NCI-H146 treated with DMSO at 0.1 percent for 48 hours (cell line): ENCODE measurements around the gene HERC3.

Experiments used
- DNase-seq: peaks from one replicate; lab custom pipeline; 2025; ENCODE audit not compliant: unreplicated experiment; lab: John Stamatoyannopoulos, UW

HERC3 gene

DNA sequence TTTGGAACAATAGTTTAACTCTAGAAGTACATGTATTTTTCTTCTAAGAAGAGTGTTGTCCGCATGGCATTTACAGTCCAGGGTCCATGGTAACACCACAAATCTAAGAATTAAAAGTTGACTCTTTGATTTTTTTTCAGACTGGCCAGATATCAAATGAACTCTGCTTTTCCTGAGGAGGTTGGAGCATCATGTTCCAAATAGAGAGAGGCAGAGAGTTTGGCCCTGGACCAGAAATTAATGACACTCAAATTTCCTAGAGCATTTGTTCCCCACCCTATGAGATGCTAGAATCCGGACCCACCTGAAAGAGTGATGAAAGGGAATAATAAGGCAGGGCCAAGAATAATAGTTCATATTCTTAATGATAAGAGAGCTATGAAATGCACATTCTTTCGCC, 152.3 kb downstream of the HERC3 start:
- DNase-seq, result no peak

DNA sequence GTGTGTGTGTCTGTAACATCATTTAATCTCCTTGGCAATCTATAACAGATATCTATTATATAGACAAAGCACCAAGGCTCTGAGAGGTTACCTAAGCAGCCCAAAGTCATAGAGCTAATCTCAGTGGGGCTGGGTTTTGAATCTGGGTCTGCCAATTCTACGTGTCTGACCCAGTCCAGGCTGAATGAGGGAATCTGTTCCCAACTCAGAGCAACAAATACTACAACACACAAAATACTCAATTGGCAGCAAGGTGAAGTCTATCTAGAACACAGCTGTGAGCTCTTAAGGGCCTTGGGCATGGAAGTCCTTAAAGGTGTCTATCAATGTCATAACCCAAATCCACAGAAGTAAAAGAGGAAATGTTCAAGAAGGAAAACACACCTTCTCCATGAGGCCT, 152.9 kb downstream of the HERC3 start:
- DNase-seq, result no peak

DNA sequence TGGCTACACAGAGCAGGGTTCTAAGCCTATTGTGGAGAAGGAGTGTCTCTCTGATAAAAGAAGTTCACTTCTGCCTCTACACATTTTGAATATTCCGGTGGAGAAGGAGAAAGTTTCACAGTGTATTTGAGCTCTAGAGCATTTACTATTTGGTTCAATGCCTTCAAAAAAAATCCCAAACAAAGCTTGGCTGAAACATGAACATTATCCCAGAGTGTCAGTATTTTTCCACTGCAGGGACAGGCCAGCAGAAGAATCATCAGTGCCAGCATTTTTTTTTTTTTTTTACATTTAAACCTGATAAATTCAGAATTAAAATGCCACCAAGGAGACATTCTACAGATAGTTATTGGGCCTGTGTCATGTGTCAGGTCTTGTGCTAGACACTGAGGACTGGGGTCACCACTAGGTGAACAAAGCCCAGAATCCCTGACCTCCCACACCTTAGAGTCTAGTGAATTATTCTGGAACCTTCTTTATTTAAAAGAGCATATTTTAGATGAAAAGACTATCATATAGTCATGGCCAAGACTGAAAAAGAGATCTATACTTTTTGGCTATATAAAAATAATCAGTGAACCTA, 153.4 kb downstream of the HERC3 start:
- DNase-seq, result no peak

DNA sequence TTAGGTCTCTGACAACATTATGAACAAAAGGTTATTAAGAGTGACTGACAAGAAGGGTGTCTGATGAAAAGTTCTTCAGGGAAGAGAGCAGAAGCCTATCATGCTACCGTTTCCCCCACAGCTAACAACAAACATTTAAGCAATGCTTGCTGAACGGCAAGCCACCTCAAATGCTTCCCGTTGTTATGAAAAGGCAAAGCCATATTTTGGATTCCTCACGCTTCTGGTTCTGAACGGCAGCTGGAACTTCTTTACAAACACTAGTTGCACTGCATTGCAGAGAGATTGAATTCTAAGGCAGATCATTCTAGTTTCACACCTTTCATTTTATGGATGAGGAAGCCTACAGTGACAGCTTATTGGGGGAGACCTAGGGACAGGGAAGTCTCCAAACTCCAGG, 153.9 kb downstream of the HERC3 start:
- DNase-seq, result no peak

DNA sequence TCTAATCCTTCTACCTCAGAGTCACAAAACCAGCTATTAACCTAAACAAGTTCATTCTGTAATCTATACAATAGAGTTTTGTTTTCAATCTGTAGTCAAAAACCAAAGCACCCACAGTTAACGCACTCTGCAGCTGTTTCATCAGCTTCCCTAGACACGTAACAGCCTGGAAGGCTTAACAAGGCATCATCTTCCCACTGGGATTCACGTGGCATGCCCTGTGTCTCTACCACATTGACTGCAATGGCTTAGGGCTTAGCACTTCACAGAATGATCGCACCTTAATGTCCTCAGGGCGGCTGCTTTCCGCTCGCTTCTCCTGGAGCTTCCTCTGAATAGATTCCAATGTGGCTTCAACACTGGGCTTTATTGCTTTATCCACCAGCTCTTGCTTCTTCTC, 155.1 kb downstream of the HERC3 start:
- no peak for DNase-seq

DNA sequence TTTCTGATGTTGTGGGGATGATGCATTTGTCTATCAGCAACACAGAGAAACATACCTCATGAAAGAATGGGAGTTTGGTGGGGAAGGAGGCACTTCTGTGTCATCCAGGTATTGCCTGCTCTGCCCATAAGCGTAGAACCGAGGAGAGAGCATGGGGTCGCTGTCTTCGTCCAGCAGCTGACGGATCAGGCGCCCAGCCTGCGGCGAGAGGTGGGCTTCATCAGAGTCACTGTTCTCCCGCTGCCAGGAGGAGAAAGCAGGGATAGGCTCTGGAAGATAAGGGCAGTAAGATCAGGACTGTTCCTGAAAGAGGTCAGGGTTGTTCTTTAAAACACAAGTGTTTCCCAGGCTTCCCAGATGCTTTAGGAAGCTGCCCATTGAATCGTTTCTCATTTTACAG, 158.1 kb downstream of the HERC3 start:
- DNase-seq, result no peak

DNA sequence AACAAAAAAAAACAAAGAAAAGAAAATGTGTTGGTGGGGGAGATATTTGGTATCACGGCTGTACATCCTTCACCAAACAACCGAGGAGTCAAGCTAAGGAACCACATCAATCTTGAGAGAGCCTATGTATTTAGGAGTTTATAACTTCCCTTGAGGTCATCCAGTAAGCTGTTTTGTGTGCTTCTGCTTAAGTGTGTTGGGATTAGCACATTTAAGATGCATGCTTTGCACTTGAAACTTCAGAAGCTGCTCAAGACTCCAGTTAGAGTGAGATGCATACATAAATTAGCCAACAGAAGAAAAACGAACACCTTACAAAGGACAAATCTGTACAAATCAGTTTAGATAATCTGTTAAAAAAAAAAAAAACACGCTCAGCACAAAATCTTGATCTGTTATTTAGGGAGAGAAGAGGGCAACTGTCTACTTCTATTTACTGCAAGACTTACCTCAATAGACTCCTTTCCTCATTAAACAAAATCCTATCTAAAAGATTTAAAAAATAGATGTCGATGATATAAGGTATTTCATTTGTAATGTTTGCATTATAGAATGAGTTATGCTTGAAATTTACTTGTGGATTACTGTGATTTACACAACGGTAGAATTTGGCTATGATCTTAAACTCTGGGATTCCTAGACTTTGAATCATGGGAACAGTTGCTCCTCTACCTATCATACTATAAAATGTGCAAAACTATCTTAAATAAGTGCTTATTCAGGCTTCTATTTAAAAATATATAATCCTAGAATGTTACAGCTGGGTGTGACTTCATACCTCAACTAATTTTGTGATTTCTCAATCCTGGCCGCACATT, 159.2 kb downstream of the HERC3 start:
- DNase-seq, result no peak

DNA sequence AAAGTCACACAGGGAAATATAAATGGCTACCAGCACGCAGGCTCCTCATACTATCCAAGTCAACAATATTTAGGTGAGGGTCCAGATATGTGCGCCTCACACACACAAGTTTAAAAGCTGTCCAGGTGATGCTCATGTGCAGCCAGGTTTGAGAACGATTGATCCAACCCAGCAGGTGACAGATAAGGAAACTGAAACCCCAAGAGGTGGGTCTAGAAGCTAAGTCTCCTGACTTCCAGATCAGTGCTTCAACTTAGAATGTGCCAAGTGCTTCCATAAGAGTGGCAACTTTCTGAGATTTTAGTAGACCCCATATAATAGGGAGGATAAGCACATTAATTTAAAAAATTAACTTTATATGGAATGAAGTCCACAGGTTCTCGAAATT, 159.8 kb downstream of the HERC3 start:
- no peak for DNase-seq

DNA sequence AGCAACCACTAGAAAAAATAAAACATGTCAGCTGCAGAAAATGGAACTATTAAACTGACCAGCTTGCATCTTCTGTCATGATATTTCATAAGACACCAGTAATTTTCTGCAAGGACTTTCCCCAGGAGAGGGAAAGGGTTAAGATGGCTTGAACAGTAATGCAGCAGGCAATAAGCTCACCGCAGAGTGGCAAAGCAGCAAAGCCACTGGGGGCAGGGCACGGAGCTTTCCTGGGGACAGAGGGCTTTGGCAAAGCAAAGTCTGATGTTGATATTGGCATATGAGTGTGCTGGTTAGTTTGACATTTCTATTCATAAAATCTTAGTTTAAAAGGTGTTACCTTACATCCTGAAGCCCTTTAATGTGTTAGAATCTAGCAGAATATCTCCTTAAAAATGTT, 160.5 kb downstream of the HERC3 start:
- DNase-seq, result no peak

DNA sequence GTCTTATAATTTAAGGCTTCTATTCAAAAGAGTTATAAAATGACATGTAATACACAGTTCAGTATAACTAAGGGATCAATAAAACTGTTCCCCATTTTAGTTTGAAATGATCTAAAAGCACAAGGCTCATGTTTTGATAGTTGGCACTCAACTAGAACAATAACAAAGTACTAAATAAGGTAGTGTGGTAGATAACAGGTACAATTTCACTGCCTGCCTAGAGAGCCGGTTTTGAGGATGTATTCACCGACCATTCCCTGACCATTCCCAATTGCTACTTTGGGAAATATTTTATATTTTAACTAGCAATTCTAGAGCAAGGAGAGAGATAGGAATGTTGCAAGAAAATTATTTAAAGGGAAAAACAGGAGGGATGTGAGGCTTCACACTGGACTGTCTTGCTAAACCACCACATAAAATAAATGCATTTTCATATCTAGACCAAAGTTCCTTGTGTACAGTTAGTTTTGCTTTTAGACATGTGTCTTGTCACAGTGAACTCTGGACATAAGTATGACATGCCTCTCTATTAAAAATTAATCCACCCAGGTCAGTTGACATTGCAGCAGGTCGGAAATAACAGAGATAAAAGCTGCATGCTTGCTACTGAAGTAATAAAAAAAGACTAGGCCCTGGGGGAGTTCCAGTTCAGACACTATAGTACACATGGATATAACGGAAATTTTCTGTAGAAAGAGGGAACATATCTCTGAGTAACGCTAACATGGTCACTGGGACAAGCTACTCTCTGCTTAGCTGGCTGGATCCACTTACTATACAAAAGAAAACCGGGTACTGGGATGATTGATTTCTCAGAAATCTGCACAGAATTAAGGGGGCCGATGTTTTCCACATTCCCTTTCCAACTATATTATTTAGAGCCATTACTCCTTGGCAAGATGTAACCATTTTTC, 161.6 kb downstream of the HERC3 start:
- DNase-seq, result no peak

DNA sequence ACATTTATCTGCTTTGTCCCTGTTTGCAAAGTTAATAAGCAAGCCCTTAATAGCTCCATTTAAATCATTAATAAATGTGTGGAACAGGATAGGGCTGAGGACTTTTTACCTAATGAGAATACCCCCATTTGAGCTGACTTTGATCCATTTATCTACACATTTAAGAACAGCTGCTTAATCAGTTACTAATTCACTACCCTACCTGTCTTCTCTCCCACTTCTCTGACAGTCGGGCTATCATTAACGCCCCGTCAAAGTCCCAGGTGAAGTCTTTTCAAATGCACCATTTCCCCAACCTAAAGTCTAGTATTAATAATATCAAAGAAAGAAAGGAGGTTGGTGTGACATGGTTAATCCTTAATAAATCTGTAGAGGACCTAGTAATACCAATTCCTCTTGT, 162.5 kb downstream of the HERC3 start:
- no peak for DNase-seq

DNA sequence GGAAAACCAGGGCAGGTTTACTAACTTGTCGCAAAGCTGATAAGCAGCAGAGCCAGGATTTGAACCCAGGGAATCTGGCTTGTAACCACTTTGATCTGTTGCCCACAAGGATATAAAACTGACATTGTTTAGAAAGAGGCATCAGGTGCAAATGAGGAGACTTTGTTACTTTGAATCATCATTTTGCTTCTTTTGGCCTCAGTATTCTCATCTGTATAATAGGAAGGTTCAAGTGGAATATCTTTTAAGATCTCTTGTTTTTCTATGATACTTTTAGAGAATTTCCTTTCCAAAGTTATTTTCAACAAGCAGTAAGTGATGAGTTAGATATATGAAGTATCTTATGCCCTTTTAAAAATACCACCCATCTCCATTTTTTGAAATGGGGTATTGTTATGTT, 163.2 kb downstream of the HERC3 start:
- DNase-seq, result no peak

DNA sequence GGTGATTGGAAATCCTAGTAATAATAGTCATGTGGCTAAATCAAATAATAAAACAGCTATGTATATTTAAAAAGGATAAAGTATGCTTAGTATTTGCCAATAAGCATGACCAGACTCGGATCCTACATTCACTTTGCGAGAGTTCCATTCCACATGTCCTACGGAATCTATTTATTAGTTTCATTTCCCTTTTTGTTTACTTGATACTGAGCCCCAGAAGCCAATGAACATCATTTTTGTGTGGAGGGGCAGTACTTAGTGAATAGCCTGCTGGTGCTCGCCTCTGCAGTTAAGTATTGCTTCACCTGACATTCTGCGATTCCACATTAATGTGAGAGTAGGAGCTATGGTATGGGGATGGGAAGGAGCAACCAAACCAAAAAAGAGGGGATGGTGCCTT, 163.9 kb downstream of the HERC3 start:
- DNase-seq, result no peak

DNA sequence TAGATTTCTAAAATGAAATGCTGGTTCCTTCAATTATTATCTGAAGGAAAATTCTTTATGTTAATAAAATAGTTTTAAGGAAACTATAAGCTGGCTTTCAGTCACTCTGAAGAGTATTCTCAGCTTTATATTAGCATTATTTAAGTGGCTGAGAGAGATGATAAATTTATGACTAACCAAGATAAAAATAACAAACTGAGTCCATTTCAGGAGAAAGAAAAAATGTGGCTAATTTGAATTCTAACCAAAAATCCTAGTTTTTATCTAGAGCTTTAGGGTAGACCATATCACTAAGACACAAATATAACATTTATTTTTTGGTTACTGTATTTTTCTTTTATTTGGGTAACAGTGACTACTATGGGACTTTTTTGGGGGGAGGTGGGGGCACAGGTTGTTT, 164.8 kb downstream of the HERC3 start:
- DNase-seq, result no peak

DNA sequence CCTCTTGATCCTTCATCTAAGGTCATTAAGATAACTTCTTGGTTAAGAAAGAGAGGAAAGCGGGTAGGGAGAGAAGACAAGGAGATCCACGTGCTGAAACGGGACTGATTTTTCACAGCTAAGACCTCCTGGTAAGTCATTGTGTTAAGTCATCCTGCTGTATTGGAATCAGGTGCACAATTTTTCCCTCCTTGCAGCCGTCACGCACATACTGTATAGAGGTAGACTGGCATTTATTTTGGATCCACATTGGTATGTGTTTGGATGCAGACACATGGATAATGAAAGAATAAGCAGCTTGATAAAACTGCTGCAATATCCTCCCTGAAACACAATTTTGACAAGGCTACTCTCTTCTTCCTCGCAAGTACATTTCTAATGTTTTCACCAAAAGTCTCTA, 165.5 kb downstream of the HERC3 start:
- no peak for DNase-seq
